HCT116 (cell line): ENCODE data around the gene PCCA. TPM values are rescaled to one million over a fixed set of nuclear protein-coding genes. Genes with fewer than 3 reads are reported as not detected.

Source experiments
- ATAC-seq: fragments of 200-7000 bp; cut with Tn5 transposase; 2 replicates; pipeline ENCODE4 v1.9.1; 2020; ENCODE audit warnings: mild to moderate bottlenecking, moderate library complexity
- BruUV-seq: library from RNA; stranded (reverse); fragments of 400-500 nt; replicated peaks from 2 replicates; lab custom pipeline; 2021; lab: Mats Ljungman, UMichigan
- CTCF ChIA-PET: fragments of 300-600 bp; sonication (Branson Sonifier 250); formaldehyde crosslinking; loops from one replicate; lab custom pipeline; 2021; ENCODE audit warnings: antibody characterized with exemption; lab: Charles Lee
- POLR2A ChIA-PET: fragments of 300-600, 350-600 bp; sonication (Branson Sonifier 250); formaldehyde crosslinking; loops from one replicate; lab custom pipeline; 2021; ENCODE audit warnings: antibody characterized with exemption; lab: Charles Lee
- RAD21 ChIA-PET, 2 experiments: fragments of 300-600 bp; sonication (Branson Sonifier 250); formaldehyde crosslinking; loops; one replicate each; lab custom pipeline; 2023; ENCODE audit warnings: low total read pairs in 2 of 2; ENCODE audit not compliant: uncharacterized antibody in 2 of 2, unreplicated experiment in 2 of 2, low non-redundant PET in 1 of 2; lab: Charles Lee
- DNase-seq: peaks from one replicate; pipeline ENCODE4 v3.0.0-alpha.2; 2010; ENCODE audit warnings: low read depth, low spot score
- H2AFZ ChIP-seq: fragments of 200-600 bp; shearing (Covaris generic), sonication (generic); 2 replicates; pipeline ENCODE4 v1.6.1; 2017; ENCODE audit warnings: low read depth, mixed run types, mixed read lengths, antibody characterized with exemption, low read length; ENCODE audit not compliant: poor library complexity, severe bottlenecking
- H3K27ac ChIP-seq: 2 replicates; pipeline ENCODE4 v1.5.1; 2012; ENCODE audit warnings: low read depth, low read length
- H3K27me3 ChIP-seq: fragments of 200-600 bp; sonication (generic); 2 replicates; pipeline ENCODE4 v1.6.1; 2016; ENCODE audit warnings: mixed run types, low read length, mixed read lengths; ENCODE audit not compliant: insufficient read depth
- H3K36me3 ChIP-seq, 2 experiments: fragments of 200-500 bp in 1 of 2; fragments of 200-600 bp in 1 of 2; sonication (Bioruptor generic) in 1 of 2; sonication (generic) in 1 of 2; 2 replicates each; pipeline versions ENCODE4 v1.5.1 to v1.6.1; 2014 to 2016; ENCODE audit warnings: low read length in 2 of 2, inconsistent platforms in 1 of 2, mixed read lengths in 1 of 2, mixed run types in 1 of 2; ENCODE audit not compliant: insufficient read depth in 2 of 2, control insufficient read depth in 1 of 2
- H3K4me1 ChIP-seq, 2 experiments: fragments of 200-600 bp in 1 of 2; sonication (generic) in 1 of 2; 2 replicates each; pipeline versions ENCODE4 v1.5.1 to v1.6.1; 2012 to 2017; ENCODE audit warnings: low read length in 2 of 2, inconsistent platforms in 1 of 2, mild to moderate bottlenecking in 1 of 2, mixed read lengths in 1 of 2, mixed run types in 1 of 2, moderate library complexity in 1 of 2; ENCODE audit not compliant: insufficient read depth in 2 of 2, control insufficient read depth in 1 of 2
- H3K4me2 ChIP-seq: fragments of 200-600 bp; sonication (generic); 2 replicates; pipeline ENCODE4 v1.6.1; 2017; ENCODE audit warnings: mixed run types, low read length, mixed read lengths
- H3K4me3 ChIP-seq, 2 experiments: fragments of 200-600 bp in 1 of 2; sonication (generic) in 1 of 2; replicated peaks in 1 of 2; 2 replicates each; pipeline ENCODE4 v1.5.1; 2011 to 2016; ENCODE audit warnings: low read length in 2 of 2, control low read depth in 1 of 2, low read depth in 1 of 2, mild to moderate bottlenecking in 1 of 2, mixed read lengths in 1 of 2, mixed run types in 1 of 2
- H3K79me2 ChIP-seq: fragments of 200-600 bp; sonication (generic); 2 replicates; pipeline ENCODE4 v1.6.1; 2017; ENCODE audit warnings: mild to moderate bottlenecking, mixed run types, low read length, moderate library complexity, mixed read lengths; ENCODE audit not compliant: insufficient read depth
- H3K9ac ChIP-seq: fragments of 200-600 bp; sonication (generic); 2 replicates; pipeline ENCODE4 v1.6.1; 2016; ENCODE audit warnings: low read length, mixed read lengths
- H3K9me2 ChIP-seq: fragments of 200-600 bp; sonication (generic), shearing (Covaris generic); 2 replicates; pipeline ENCODE4 v1.6.1; 2017; ENCODE audit warnings: mixed run types, mild to moderate bottlenecking, moderate library complexity; ENCODE audit not compliant: insufficient read depth
- H3K9me3 ChIP-seq, 2 experiments: fragments of 200-500 bp in 1 of 2; fragments of 200-600 bp in 1 of 2; sonication (Bioruptor generic) in 1 of 2; sonication (generic) in 1 of 2; 2 replicates each; pipeline ENCODE4 v1.6.1; 2014 to 2017; ENCODE audit warnings: low read length in 2 of 2, mixed read lengths in 2 of 2, inconsistent platforms in 1 of 2, low read depth in 1 of 2, mild to moderate bottlenecking in 1 of 2, mixed run types in 1 of 2, moderate library complexity in 1 of 2; ENCODE audit not compliant: control insufficient read depth in 1 of 2, insufficient read depth in 1 of 2
- H4K20me1 ChIP-seq: fragments of 200-600 bp; sonication (generic), shearing (Covaris generic); 2 replicates; pipeline ENCODE4 v1.6.1; 2017; ENCODE audit warnings: mixed run types, mild to moderate bottlenecking, moderate library complexity; ENCODE audit not compliant: insufficient read depth
- CEBPB ChIP-seq: IDR thresholded peaks from 2 replicates; pipeline ENCODE4 v1.6.1; 2012; ENCODE audit warnings: low read depth
- POLR2AphosphoS5 ChIP-seq: IDR thresholded peaks from 2 replicates; pipeline ENCODE4 v1.6.1; 2011; ENCODE audit warnings: mild to moderate bottlenecking, low read depth, low read length, moderate library complexity
- SP1 ChIP-seq: IDR thresholded peaks from 2 replicates; pipeline ENCODE4 v1.6.1; 2012; ENCODE audit warnings: low read depth
- ZFX ChIP-seq: fragments of 450-650 bp; IDR thresholded peaks from 2 replicates; pipeline ENCODE4 v1.6.1; 2017
- intact Hi-C: fragments of 100-400 bp; cut with micrococcal nuclease; formaldehyde crosslinking; loops from 2 replicates; pipeline ENCODE4 v1.10.0; 2022
- total RNA-seq: library from RNA; stranded (reverse); gene quantifications from one replicate; pipeline ENCODE4 v1.2.1, GENCODE V29; 2021; ENCODE audit not compliant: unreplicated experiment
- TF ChIP-seq, protein P1 (sequence below): IDR thresholded peaks from 2 replicates; pipeline ENCODE4 v1.6.1; 2012; ENCODE audit warnings: low read depth

The PCCA gene
- total RNA-seq, 1 experiment from 2014 or later, result 23.0 TPM

DNA sequence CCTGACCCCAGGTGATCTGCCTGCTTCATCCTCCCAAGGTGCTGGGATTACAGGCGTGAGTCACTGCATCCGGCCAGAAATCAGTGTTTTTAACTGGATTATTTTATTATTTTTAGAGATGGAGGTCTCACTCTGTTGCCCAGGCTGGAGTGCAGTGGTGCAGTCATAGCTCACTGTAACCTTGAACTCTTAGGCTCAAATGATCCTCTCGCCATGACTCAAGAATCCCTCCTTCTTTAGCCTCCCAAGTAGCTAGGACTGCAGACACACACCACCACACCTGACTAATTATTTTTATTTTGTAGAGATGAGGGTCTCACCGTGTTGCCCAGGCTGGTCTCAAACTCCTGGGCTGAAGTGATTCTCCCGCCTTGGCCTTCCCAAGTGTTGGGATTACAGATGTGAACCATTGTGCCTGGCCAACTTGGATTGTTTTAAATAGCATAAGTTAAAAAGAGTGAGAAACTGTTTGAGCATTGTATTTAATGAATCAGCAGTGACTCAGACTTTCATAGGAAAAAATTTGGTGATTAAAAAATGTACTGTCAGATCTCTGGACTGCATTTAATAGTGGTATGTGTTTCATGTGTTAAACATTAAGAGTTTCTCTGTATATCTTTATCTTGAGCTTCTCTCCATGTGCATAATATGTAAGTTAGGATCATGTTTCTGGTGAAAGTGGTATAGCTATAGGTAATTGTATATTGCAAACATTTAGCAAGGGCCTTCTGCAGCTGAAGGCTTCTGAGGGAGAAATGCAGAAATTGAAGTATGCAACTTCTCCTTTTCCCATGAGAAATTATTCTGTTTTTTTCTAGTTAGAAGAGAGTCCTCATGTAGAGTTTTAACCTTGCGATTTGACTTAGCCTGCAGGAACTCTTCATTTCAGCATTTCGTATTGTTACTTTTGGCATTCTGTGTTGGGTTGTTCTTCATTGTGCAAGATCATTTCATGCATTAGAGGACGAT lies 121.2 kb downstream of the PCCA start (continued):
- peak; percentile 35; the same call in 1 of the 2 replicates for TF ChIP-seq SP1
- TF ChIP-seq, protein P1, sequence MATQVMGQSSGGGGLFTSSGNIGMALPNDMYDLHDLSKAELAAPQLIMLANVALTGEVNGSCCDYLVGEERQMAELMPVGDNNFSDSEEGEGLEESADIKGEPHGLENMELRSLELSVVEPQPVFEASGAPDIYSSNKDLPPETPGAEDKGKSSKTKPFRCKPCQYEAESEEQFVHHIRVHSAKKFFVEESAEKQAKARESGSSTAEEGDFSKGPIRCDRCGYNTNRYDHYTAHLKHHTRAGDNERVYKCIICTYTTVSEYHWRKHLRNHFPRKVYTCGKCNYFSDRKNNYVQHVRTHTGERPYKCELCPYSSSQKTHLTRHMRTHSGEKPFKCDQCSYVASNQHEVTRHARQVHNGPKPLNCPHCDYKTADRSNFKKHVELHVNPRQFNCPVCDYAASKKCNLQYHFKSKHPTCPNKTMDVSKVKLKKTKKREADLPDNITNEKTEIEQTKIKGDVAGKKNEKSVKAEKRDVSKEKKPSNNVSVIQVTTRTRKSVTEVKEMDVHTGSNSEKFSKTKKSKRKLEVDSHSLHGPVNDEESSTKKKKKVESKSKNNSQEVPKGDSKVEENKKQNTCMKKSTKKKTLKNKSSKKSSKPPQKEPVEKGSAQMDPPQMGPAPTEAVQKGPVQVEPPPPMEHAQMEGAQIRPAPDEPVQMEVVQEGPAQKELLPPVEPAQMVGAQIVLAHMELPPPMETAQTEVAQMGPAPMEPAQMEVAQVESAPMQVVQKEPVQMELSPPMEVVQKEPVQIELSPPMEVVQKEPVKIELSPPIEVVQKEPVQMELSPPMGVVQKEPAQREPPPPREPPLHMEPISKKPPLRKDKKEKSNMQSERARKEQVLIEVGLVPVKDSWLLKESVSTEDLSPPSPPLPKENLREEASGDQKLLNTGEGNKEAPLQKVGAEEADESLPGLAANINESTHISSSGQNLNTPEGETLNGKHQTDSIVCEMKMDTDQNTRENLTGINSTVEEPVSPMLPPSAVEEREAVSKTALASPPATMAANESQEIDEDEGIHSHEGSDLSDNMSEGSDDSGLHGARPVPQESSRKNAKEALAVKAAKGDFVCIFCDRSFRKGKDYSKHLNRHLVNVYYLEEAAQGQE, result no peak
- TF ChIP-seq ZFX, result no peak

DNA sequence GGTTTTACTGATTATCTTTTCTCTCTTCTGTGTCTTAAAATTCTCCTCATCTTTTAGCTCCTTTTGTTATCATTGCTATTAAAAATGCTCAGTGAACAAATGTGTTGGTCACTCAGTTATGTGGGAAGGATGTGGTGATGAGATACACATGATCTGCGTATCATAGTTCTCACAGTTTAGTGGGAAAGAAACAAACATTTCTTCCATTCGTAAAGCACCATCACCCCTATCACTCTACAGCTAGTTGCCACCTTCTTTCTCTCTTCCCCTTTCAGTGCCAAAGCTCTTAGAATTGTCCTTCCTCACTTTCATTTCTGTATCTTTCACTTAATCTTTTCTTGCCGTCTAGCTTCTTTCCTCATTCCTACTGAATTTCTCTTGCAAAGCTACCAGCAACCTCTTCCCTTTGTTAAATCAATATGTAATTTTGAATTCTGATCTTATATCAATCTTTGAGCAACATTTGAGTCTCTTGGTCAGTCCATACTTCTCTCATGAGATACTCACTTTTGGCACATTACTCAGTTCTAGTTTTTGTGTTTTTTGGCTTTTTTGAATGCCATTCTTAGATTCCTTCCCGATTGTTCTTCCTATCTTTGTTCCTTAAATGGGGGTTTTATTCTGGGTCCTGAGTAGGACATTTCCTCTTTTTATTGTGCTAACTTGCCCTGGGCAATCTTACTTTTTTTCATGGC lies 122.3 kb downstream of the PCCA start:
- POLR2A ChIA-PET, result no interaction called here
- no TSS peak for BruUV-seq
- H3K4me1 ChIP-seq, result peaks cover 20 to 53% of the 10 kb centered on the region in 2 experiments

More for the DNA sequence above, 122.3 kb downstream of the PCCA start:
- Histone ChIP-seq H2AFZ (no peak overlapping the region), H3K27ac (no peak overlapping the region), H3K9me3 (no peaks in the 10 kb centered on the region), H3K36me3 (no peaks in the 10 kb centered on the region), H3K27me3 (no peaks in the 10 kb centered on the region), H4K20me1 (no peaks in the 10 kb centered on the region), H3K9ac (no peak overlapping the region), H3K4me3 (no peak overlapping the region), H3K4me2 (no peak overlapping the region), H3K9me2 (no peaks in the 10 kb centered on the region), H3K79me2 (no peaks in the 10 kb centered on the region)
- intact Hi-C loops, result no loop called here
- TF ChIP-seq POLR2AphosphoS5 (no peak), SP1 (no peak), CEBPB (no peak)
- CTCF ChIA-PET, result no interaction called here
- RAD21 ChIA-PET, result no interaction called here
- ATAC-seq, result no peak
- no peak for DNase-seq
